K562 (cell line): ENCODE data around the gene EPB41L4A. TPM values are rescaled to one million over a fixed set of nuclear protein-coding genes. Genes with fewer than 3 reads are reported as not detected.

ENCODE experiments used
- ADNP ChIP-seq: fragments of 200-800 bp; sonication (Bioruptor generic); IDR thresholded peaks from 2 replicates; pipeline ENCODE4 v1.6.1; 2016; ENCODE audit warnings: missing genetic modification characterization, missing compliant biosample characterization
- HNRNPL ChIP-seq: fragments of 200-400 bp; formaldehyde crosslinking; IDR thresholded peaks from 2 replicates; pipeline ENCODE4 v1.6.1; 2017; ENCODE audit warnings: low read depth, mild to moderate bottlenecking, low read length
- IRF2 ChIP-seq: sonication (generic); formaldehyde crosslinking; IDR thresholded peaks from 2 replicates; pipeline ENCODE4 v1.8.1; 2022; ENCODE audit warnings: mild to moderate bottlenecking, missing genetic modification reagents
- NR3C1 ChIP-seq: sonication (generic); formaldehyde crosslinking; IDR thresholded peaks from 2 replicates; pipeline ENCODE4 v1.8.1; 2022; ENCODE audit warnings: missing genetic modification reagents
- PHF21A ChIP-seq: fragments of 450-650 bp; IDR thresholded peaks from 2 replicates; pipeline ENCODE4 v1.6.1; 2017; ENCODE audit warnings: low read depth, borderline replicate concordance
- REST ChIP-seq, 2 experiments: fragments of 450-650 bp; formaldehyde crosslinking in 1 of 2; IDR thresholded peaks; 2 replicates each; pipeline versions ENCODE4 v1.4.0 to v1.6.1; 2014 to 2020; ENCODE audit warnings: mild to moderate bottlenecking in 2 of 2, borderline replicate concordance in 1 of 2, low read depth in 1 of 2
- RNF2 ChIP-seq: sonication (generic); IDR thresholded peaks from 2 replicates; pipeline ENCODE4 v1.6.1; 2016
- THAP7 ChIP-seq: fragments of 250-450 bp; sonication (Bioruptor Pico); IDR thresholded peaks from 2 replicates; pipeline ENCODE4 v1.5.0; 2021
- ZNF3 ChIP-seq: fragments of 250-450 bp; sonication (Bioruptor Pico); IDR thresholded peaks from 2 replicates; pipeline ENCODE4 v1.5.0; 2021; ENCODE audit warnings: mild to moderate bottlenecking, moderate library complexity
- ZNF318 ChIP-seq, 2 experiments: fragments of 450-650 bp; IDR thresholded peaks; 2 replicates each; pipeline ENCODE4 v1.6.1; 2016; ENCODE audit warnings: mild to moderate bottlenecking in 2 of 2, borderline replicate concordance in 1 of 2, low read depth in 1 of 2, moderate library complexity in 1 of 2
- polyA plus RNA-seq, 8 experiments: library from polyadenylated mRNA; depleted of rRNA in 4 of 8; stranded (reverse) in 5 of 8; unstranded in 3 of 8; fragments of >200 nt; fragmentation: Nextera tagmentation in 2 of 8; fragmentation: Illumina TruSeq in 1 of 8; extraction: Ambion mirVana in 2 of 8; extraction: Trizol in 1 of 8; gene quantifications; 2 replicates each; pipeline versions ENCODE4 v1.2.1 to v1.2.3, GENCODE V29; 2011 to 2014; ENCODE audit warnings: inconsistent platforms in 1 of 8, missing spikeins in 1 of 8
- total RNA-seq, 7 experiments: library from RNA; depleted of rRNA in 6 of 7; stranded (reverse); fragments of >200 nt in 6 of 7; fragmentation: Illumina TruSeq in 2 of 7; extraction: Trizol in 2 of 7; gene quantifications; 2 replicates each; pipeline versions ENCODE4 v1.2.1 to v1.2.3, GENCODE V29; 2011 to 2021; ENCODE audit warnings: low replicate concordance in 1 of 7

EPB41L4A gene
- total and polyA plus RNA-seq, 9 of the 15 experiments (the other 6 are each of a cell fraction or from before 2014, with no cell fraction given), result 0.04 to 0.35 (median 0.12) TPM; not detected in 3

GRCh38 chr5:112160652-112161391 is 258.3 kb downstream of the EPB41L4A start (continued):
- TF ChIP-seq REST (IDR thresholded peaks at IDR 0.05; ENCODE audit: borderline replicate concordance) (no peak), REST (CRISPR knock-in tag; IDR thresholded peaks at IDR 0.05; ENCODE audit: low read depth) (0 out of 2 replicates have a peak, but pooled peaks have one; percentile 19), IRF2 (no peak), NR3C1 (CRISPR knock-in tag) (no peak), PHF21A (no peak), ADNP (tag) (no peak), RNF2 (peak; percentile 82), ZNF3 (CRISPR knock-in tag) (no peak), HNRNPL (no peak), ZNF318 (IDR thresholded peaks at IDR 0.05; ENCODE audit: borderline replicate concordance in 1 of 2, low read depth in 1 of 2) (no peak), THAP7 (CRISPR knock-in tag) (0 out of 2 replicates have a peak, but pooled peaks have one; percentile 9)
